ENCODE measurements around the gene ELF2.
"Not testable (repeated sequence)": the region's sequence is repeated elsewhere in the genome, so short reads cannot be mapped to it uniquely, and the experiment has no call there.

- TF ChIP-seq CTCF, EZH2, EZH2phosphoT487 (IDR thresholded peaks at IDR 0.05): not testable (repeated sequence)
Measured at GRCh38 chr4:139029866-139030363, 147.1 kb downstream of the ELF2 start.
